NOMO-1 (cell line): ENCODE data around the gene TMEM87B.
"Not testable (repeated sequence)": the region's sequence is repeated elsewhere in the genome, so short reads cannot be mapped to it uniquely, and the experiment has no call there.

Source experiments
- DNase-seq, 2 experiments: peaks; one replicate each; lab custom pipeline; 2025; ENCODE audit not compliant: unreplicated experiment in 2 of 2; lab: John Stamatoyannopoulos, UW

The TMEM87B gene

DNA sequence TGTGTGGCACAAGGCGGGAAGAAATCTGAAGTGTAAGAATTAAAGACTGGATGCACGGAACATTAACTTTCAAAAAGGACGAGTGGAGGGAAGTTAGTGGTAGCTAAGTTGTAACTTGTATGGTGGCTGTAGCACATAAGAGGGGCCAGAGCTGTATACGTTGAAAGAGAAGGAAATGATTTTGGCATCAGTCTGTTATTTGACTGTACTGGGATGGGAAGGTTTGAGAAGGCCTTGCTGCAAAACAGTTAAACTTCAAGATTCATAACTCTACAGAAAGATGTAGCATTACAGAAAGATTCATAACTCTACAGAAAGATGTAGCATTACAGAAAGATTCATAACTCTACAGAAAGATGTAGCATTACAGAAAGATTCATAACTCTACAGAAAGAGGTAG, 58.3 kb downstream of the TMEM87B start:
- DNase-seq = not testable (repeated sequence)

DNA sequence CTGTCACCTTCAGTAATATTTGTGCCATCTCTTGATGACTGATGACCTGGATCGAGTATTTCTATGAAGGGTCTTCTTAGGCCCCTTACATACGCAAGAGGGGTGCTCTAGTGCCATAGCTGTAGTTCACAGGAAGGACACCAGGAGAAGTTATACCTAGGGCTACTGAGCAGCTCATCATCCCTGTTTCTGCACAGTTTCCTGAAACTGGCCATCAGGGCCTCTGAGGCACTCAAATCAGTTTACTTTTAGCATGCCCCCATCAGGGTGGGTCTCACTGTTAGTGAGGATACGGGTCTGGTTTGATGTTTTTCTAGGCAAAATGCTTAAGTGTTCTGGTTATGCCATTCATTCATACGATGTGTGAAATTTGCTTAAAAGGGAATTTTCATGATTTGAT, 63.1 kb downstream of the TMEM87B start:
- DNase-seq = no peak

- peak in 1 of 2 experiments; percentile 58 for DNase-seq
Observed at GRCh38 chr2:112121682-112122254, 66.7 kb downstream of the TMEM87B start.

- DNase-seq = no peak
Observed at GRCh38 chr2:112129060-112129459, 74.0 kb downstream of the TMEM87B start.

DNA sequence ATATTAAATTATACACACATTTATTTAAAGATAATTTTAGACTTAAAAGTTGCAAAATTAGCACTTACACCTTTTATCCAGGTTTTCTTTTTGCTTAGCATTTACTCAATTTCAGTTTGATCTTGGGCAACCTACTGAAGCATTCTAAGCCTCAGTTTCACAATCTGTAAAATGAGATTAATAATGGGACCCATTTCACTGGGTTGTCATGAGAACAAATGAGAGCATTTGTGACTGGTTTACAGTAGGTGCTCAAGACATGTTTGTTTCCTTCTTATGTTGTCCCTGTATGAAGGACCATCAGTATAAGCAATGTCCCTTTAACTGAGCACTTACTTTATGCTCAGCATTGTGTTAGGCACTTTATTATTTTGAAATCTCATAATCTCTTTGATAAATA, 78.3 kb downstream of the TMEM87B start:
- no peak for DNase-seq

GRCh38 chr2:112134120-112134519, 79.1 kb downstream of the TMEM87B start:
- no peak for DNase-seq

DNA sequence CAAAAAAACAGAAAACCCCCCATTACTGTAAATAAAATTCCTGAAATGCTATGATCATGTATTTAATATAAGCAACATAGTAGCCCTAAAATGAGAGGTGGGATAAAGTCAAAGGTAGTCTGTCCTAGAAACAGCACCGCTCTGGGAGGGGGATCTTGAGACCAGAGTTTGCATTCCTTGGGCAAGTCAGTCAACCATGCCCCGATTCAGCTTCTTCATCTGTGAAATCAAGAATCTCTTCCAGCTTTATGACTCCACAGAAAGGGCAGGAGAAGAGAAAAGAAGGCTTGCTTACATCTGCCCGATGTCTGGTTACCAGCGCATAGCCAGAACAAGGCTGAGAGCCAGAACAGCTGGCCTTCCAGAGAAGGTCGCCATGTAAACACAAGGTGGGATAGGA, 81.0 kb downstream of the TMEM87B start:
- DNase-seq = no peak

GRCh38 chr2:112137516-112138158, 82.6 kb downstream of the TMEM87B start:
- DNase-seq = peak in 1 of 2 experiments; percentile 18

DNA sequence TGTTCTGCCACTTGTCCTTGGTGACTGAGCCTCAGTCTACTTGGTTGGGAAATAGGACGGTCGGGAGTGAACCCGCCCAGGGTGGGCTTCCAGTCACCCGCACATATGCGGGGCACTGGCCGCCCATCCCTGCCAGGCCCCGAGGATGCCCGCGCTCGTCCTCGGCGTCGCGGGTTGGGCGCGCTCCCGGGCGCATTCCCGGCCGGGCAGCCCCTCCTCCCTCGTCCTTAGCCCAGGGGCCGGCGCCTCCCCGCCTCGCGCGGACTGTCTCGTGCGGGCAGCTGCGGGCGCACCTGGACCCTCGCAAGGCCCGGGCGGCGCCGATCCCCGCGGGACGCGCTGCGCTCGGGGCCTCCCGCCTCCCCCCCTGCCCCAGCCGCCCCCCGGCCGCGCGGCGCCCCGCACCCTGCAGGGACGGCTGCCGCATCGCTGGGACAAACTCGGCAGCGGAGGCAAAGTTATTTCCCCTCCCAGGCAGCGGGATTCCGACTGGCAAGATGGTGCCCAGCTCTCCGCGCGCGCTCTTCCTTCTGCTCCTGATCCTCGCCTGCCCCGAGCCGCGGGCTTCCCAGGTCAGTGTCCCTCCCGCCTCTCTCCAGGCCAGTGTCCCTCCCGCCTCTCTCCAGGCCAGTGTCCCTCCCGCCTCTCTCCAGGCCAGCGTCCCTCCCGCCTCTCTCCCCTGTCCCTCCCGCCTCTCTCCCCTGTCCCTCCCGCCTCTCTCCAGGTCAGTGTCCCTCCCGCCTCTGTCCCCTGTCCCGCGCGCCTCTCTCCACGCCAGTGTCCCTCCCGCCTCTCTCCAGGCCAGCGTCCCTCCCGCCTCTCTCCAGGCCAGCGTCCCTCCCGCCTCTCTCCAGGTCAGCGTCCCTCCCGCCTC, 83.3 kb downstream of the TMEM87B start, which contains the start of gene FBLN7:
TSS of gene FBLN7 (plus strand) at position 227 of the 874 bp plus-strand sequence. CDS start at position 498, 271 bp downstream.
- peak in 1 of 2 experiments; percentile 4 for DNase-seq

- DNase-seq = not testable (repeated sequence)
Observed at GRCh38 chr2:112139033-112139614, 84.1 kb downstream of the TMEM87B start.

DNA sequence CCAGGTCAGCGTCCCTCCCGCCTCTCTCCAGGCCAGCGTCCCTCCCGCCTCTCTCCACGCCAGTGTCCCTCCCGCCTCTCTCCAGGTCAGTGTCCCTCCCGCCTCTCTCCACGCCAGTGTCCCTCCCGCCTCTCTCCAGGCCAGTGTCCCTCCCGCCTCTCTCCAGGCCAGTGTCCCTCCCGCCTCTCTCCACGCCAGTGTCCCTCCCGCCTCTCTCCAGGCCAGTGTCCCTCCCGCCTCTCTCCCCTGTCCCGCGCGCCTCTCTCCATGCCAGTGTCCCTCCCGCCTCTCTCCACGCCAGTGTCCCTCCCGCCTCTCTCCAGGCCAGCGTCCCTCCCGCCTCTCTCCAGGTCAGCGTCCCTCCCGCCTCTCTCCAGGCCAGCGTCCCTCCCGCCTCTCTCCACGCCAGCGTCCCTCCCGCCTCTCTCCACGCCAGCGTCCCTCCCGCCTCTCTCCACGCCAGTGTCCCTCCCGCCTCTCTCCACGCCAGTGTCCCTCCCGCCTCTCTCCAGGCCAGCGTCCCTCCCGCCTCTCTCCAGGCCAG, 84.7 kb downstream of the TMEM87B start:
- DNase-seq = not testable (repeated sequence)

GRCh38 chr2:112140205-112140802, 85.2 kb downstream of the TMEM87B start:
- no peak for DNase-seq

- no peak for DNase-seq
Observed at GRCh38 chr2:112140899-112141625, 86.0 kb downstream of the TMEM87B start.

GRCh38 chr2:112141626-112142007, 86.5 kb downstream of the TMEM87B start:
- no peak for DNase-seq

DNA sequence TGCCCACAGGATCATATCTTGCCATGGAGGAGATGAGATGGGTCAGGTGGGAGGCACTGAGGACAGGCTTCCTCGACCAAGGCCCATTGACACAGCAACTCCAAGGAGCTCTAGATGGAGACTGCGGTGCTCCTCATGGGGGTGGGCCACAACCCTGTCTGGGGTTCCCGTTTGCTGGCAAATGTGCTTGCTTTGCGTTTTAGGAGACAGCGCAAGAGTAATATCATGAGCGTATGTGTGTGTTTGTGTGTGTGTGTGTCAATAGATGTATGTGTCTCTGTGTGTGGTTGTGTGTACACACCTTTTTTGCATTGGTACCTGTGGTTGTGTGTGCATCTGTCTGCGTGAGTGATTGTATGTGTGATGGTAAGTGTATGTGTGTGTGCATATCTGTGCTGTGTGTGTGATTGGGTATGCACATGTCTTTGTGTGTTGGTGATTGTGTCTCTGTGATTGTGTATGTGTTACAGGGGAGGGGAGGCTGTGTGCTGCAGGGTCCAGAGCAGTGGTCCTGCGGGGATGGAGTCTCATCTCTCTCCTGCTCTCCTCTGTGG, 87.5 kb downstream of the TMEM87B start:
- no peak for DNase-seq

DNA sequence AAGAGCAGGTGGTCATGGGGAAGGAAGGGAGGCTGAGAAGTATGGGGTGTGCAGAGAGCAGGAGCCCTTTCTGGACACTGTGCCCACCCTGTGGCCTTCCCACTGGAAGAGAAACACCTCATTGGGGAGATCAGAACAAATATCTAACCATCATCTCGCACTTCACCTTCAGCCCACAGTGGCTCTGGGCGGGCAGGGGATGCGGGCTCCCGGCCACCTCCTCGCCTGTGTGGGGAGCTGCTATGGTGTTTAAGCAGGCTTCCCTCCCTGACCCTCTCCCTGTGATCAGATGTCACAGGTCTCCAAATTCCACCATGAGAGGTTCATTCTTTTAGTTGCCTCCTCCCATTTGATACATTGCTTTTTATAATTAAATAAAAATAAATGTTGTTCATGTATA, 88.1 kb downstream of the TMEM87B start:
- no peak for DNase-seq

GRCh38 chr2:112144966-112145365, 89.9 kb downstream of the TMEM87B start:
- no peak for DNase-seq

GRCh38 chr2:112147382-112148168, 92.5 kb downstream of the TMEM87B start:
- DNase-seq = no peak

DNA sequence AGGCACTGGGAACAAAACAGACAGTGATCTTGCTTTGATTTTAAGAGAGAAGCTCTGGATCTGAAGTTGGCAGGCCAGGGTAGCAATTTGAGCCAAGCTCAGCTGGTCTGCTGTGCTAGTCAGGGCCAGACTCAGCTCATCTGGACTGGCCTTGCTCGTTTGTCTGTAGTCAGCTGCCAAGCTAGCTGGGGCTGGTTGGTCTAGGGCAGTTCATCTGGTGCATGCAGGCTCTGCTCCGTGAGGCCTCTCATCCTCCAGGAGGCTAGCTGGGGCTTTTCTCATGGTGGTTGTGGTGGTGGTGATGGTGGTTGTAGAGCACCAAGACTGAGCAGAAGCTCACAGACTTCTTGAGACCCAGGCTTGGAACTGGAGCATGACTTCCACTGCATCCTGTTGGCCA, 93.4 kb downstream of the TMEM87B start:
- DNase-seq = no peak
